Inflammatory macrophage treated with lipopolysaccharide for 4 hours (primary cell): ENCODE results near the gene MS4A6E.
A peak's percentile ranks its signal among the peaks of the same experiment; 100 is the strongest.
"Not testable (repeated sequence)": the region's sequence is repeated elsewhere in the genome, so short reads cannot be mapped to it uniquely, and the experiment has no call there.

Source experiments
- DNase-seq: peaks from one replicate; pipeline ENCODE4 v3.0.0-alpha.2; 2020

Gene MS4A6E

DNA sequence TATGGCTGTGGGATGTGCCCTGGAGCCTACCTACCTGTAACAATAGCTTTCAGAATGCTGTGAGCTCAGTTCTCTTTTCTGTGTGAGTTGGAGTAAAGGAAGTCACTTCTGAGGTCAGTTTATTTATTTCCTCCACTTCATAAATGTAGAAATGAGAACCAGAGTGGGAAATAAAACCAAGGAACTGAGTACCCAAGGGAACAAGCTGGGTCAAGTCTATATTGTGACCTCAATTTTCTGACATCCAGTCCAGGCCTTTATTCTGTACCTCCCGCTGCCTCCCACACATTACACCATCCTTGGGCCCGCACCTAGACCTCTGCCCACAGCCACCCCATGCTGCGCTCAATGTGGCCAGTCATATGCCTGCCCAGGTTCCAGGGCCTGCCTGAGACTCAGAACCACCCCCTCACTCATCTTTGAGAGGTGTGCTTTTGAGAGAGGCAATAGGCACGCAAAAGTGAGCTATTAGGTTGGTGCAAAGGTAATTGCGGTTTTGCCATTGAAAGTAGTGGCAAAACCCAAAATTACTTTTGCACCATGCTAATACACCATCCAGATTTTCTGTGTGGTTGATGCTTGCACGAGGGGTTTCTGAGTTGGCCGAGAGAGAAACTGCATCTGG lies 9.8 kb downstream of the MS4A6E start:
- DNase-seq, result peak; percentile 66

- no peak for DNase-seq
These were observed 11.0 kb downstream of the MS4A6E start for GRCh38 chr11:60338053-60338452.

- peak; percentile 57 for DNase-seq
These were observed 12.3 kb downstream of the MS4A6E start for GRCh38 chr11:60339356-60339755.

GRCh38 chr11:60343094-60343704 lies 16.1 kb downstream of the MS4A6E start:
- DNase-seq, result peak; percentile 50

GRCh38 chr11:60344146-60344545 lies 17.1 kb downstream of the MS4A6E start:
- no peak for DNase-seq

DNA sequence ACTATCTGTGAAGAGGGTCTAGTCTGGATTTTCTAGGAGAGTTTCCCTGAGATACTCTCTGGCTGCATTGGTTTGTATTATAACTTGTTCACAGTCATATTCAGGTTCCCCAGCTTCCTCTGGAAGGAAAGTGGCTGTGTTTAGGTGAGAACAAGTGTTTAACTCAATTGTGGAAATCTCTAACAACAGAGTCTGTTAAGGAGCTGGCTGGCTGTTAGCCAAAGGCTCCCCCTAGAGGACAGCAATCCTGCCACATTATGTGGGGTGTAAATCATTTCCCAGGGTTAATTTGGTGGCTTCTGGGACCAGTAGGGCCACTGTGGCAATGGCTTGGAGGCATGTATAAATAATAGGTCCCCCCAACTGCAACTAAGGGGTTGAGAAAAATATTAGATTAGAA lies 18.4 kb downstream of the MS4A6E start:
- peak; percentile 61 for DNase-seq

- no peak for DNase-seq
These were observed 20.2 kb downstream of the MS4A6E start for GRCh38 chr11:60347084-60347797.

DNA sequence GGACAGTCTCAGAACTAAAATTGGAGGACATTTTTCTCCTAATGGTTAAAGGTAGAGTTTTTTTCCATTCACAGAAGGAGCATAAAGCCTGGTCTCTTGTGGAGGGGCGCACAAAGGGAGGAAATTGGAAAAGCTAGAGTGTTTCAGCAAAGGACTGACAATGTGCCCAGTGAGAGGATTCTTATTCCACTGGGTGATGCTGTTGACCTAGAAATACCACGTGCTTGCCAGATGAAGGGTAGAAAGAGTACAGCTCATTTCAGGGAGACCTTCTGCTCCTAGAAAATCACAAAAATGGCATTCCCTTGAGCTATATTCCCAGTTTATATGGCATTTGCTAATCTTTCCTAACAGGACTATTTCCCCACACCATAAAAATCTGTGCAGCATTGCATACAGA lies 21.1 kb downstream of the MS4A6E start:
- DNase-seq, result peak; percentile 4

GRCh38 chr11:60349990-60350389 lies 22.9 kb downstream of the MS4A6E start:
- DNase-seq, result peak; percentile 66

- peak; percentile 66 for DNase-seq
These were observed 30.7 kb downstream of the MS4A6E start for GRCh38 chr11:60357771-60358170.

GRCh38 chr11:60360621-60361020 lies 33.6 kb downstream of the MS4A6E start:
- no peak for DNase-seq

DNA sequence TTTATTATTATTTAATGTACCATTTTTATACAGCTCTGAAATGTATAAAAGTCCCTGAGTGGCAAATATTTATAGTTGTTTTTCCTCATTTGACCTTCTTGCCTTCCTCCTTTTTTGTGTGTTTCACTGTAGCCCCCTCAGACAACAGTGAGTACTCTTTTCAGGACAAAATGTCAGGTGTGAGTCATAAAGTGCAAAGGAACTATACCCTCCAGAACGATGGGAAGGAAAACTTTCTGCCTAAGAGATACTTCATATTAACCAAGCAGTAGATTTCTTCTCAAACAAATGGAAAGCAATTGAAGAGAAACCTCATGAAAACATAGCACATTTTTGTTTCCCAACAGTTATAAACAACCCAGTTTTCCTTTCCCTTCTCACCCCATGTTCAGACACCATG lies 35.2 kb downstream of the MS4A6E start:
- DNase-seq, result peak; percentile 49

- peak; percentile 93 for DNase-seq
These were observed 36.8 kb downstream of the MS4A6E start for GRCh38 chr11:60363542-60364470.

- DNase-seq, result not testable (repeated sequence)
These were observed 39.3 kb downstream of the MS4A6E start for GRCh38 chr11:60366262-60366904.

DNA sequence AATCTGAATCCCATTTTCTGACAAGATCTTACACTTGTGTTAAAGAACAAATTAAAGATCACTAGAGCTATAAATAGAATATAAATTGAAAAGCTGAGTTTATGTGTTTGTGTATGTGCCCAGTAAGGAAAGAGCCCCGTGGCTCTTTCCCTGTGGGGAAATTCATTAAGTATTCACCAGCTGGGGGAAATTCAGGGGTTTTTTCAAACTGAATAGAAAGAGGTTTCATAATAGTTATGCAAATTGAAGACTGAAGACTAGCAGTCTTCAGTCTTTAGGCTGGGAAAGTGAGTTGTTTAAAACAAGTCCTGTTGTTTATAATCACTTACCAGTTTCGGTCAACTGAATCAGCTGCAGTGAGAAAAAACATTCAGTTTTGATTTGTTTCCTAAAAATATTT lies 40.0 kb downstream of the MS4A6E start:
- DNase-seq, result peak; percentile 98

DNA sequence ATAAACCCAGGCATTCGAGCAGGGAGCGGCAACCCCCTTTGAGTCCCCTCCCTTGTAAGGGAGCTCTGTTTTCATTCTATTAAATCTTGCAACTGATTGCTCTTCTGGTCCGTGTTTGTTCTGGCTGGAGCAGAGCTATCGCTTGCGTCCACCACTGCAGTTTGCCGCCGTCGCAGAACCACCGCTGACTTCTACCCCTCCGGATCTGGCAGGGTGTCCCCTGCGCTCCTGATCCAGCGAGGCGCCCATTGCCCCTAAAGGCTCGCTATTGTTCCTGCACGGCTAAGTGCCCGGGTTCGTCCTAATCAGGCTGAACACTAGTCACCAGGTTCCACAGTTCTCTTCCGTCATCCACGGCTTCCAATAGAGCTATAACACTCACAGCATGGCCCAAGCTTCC lies 40.8 kb downstream of the MS4A6E start:
- DNase-seq, result no peak

DNA sequence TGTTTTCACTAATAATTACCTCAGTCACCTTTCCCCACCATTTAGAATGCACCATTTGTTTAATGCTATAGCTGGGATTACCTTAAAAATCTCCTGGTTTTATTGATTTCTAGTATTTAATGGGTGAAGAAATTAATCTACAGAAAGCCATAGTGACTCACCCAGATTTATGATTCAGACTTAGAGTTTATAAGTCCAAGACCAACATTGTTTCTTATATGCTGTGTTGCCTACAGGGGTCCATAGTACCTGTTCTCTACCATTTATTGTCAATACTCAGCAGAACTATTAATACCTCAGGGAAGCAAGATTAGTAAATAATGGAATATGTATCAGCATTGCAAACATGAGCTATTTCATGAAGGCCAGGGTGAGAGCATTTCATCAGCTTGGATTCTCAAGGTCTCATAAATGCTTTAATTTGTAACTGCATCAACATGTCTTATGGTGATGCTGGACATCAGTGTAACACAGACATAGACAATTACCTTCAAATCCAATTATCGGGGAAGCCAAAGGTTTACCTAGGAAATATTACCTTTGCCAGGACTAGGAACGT lies 43.3 kb downstream of the MS4A6E start:
- no peak for DNase-seq

DNA sequence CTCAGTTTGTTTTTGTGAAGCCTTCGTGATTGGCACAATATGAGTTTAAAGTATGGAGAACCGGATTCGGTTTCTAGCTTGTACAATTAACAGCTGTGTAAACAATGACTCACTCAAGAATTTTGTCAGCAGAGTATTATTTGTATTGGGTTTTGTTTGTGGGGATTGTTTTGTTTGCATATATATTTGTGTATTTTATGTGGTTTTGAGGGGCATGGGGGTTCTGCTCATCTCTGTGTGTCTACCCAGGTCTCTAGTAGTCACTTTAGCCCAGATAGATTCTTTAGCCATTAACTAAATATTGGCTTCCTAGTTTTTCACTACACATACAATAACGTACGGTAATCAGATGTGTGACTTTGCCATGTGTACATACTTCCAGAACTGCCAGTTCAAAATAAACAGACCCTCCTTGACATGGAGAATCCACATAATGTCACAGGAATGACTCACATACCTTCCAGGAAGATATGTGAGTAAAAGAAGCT lies 43.8 kb downstream of the MS4A6E start:
- DNase-seq, result peak; percentile 43

DNA sequence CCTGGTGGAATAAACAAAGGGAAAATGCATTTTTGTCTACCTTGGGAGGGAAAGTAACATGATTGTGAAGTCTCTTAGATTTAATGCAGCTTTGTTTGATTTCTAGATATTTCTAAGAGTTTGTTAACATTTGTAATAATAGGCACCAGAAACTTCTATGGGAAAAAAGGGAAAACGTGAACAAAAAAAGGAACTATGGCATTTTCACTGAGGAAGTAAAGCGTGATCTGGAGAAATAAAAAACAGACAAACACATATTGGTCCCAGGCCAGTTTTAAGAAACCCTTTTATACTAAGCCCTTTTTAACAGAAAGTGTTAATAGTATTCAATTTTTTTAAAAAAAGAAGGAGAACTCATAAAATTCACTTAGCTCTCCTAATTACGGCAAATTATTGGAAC lies 44.3 kb downstream of the MS4A6E start:
- peak; percentile 69 for DNase-seq

- DNase-seq, result no peak
These were observed 44.8 kb downstream of the MS4A6E start for GRCh38 chr11:60371854-60372253.

- no peak for DNase-seq
These were observed 45.7 kb downstream of the MS4A6E start for GRCh38 chr11:60372767-60373166.

GRCh38 chr11:60375316-60375715 lies 48.3 kb downstream of the MS4A6E start:
- DNase-seq, result peak; percentile 58
